GM21825 (cell line): ENCODE measurements around the gene SLC10A7.

ENCODE experiments used
- ATAC-seq: cut with Tn5 transposase; IDR thresholded peaks from one replicate; pipeline ENCODE4 v1.9.1; 2021; ENCODE audit warnings: mild to moderate bottlenecking, moderate library complexity; ENCODE audit not compliant: unreplicated experiment

The SLC10A7 gene

GRCh38 chr4:146495269-146495668 lies 26.5 kb downstream of the SLC10A7 start:
- ATAC-seq: no peak

GRCh38 chr4:146494143-146494542 lies 27.6 kb downstream of the SLC10A7 start:
- ATAC-seq: no peak

GRCh38 chr4:146490106-146490505 lies 31.6 kb downstream of the SLC10A7 start:
- ATAC-seq: no peak

GRCh38 chr4:146488495-146489174 lies 33.1 kb downstream of the SLC10A7 start:
- no peak for ATAC-seq

GRCh38 chr4:146486565-146486964 lies 35.2 kb downstream of the SLC10A7 start:
- ATAC-seq: peak; percentile 76

- peak; percentile 50 for ATAC-seq
These were observed 35.8 kb downstream of the SLC10A7 start for GRCh38 chr4:146485968-146486367.

- no peak for ATAC-seq
These were observed 39.0 kb downstream of the SLC10A7 start for GRCh38 chr4:146482788-146483187.

GRCh38 chr4:146481246-146481645 lies 40.5 kb downstream of the SLC10A7 start:
- no peak for ATAC-seq

- ATAC-seq: no peak
These were observed 43.7 kb downstream of the SLC10A7 start for GRCh38 chr4:146478009-146478408.

GRCh38 chr4:146477054-146477453 lies 44.7 kb downstream of the SLC10A7 start:
- no peak for ATAC-seq

- no peak for ATAC-seq
These were observed 49.3 kb downstream of the SLC10A7 start for GRCh38 chr4:146472404-146472803.

- ATAC-seq: no peak
These were observed 51.1 kb downstream of the SLC10A7 start for GRCh38 chr4:146470604-146471003.

GRCh38 chr4:146469022-146469421 lies 52.7 kb downstream of the SLC10A7 start:
- ATAC-seq: no peak

- no peak for ATAC-seq
These were observed 56.1 kb downstream of the SLC10A7 start for GRCh38 chr4:146465628-146466027.

- no peak for ATAC-seq
These were observed 59.5 kb downstream of the SLC10A7 start for GRCh38 chr4:146462251-146462650.

- peak; percentile 74 for ATAC-seq
These were observed 63.1 kb downstream of the SLC10A7 start for GRCh38 chr4:146458594-146458993.

GRCh38 chr4:146456681-146457080 lies 65.1 kb downstream of the SLC10A7 start:
- ATAC-seq: no peak

GRCh38 chr4:146453181-146453807 lies 68.4 kb downstream of the SLC10A7 start:
- ATAC-seq: no peak

- ATAC-seq: peak; percentile 78
These were observed 71.2 kb downstream of the SLC10A7 start for GRCh38 chr4:146450524-146450923.

- ATAC-seq: no peak
These were observed 75.2 kb downstream of the SLC10A7 start for GRCh38 chr4:146446555-146446954.

- no peak for ATAC-seq
These were observed 76.3 kb downstream of the SLC10A7 start for GRCh38 chr4:146445198-146446150.

GRCh38 chr4:146443525-146443924 lies 78.2 kb downstream of the SLC10A7 start:
- ATAC-seq: no peak
